ENCODE results near the gene DIP2C.
"Not testable (repeated sequence)": the region's sequence is repeated elsewhere in the genome, so short reads cannot be mapped to it uniquely, and the experiment has no call there.

Gene DIP2C

GRCh38 chr10:480498-480927 lies 209.0 kb downstream of the DIP2C start:
- Histone ChIP-seq H3K9me3 (replicated peaks; ENCODE audit: low read length) (no peaks in the 10 kb centered on the region), H3K27me3 (ENCODE audit: control insufficient read depth, insufficient read depth, low read length) (no peaks in the 10 kb centered on the region), H3K36me3 (ENCODE audit: insufficient read depth, low read length) (no peaks in the 10 kb centered on the region), H3K4me2 (ENCODE audit: low read length) (no peak overlapping the region), H3K4me3 (ENCODE audit: low read length) (no peak overlapping the region), H3K9ac (ENCODE audit: low read depth, low read length) (no peak overlapping the region), H3K4me1 (ENCODE audit: control insufficient read depth, insufficient read depth, low read length) (peaks cover 5% of the 10 kb centered on the region)

GRCh38 chr10:479706-480497 lies 209.6 kb downstream of the DIP2C start:
- H3K9ac ChIP-seq (ENCODE audit: low read depth, low read length); H3K4me3 ChIP-seq (ENCODE audit: low read length); H3K36me3 ChIP-seq (ENCODE audit: insufficient read depth, low read length); H3K27me3 ChIP-seq (ENCODE audit: control insufficient read depth, insufficient read depth, low read length); H3K4me2 ChIP-seq (ENCODE audit: low read length); H3K4me1 ChIP-seq (ENCODE audit: control insufficient read depth, insufficient read depth, low read length); H3K9me3 ChIP-seq (replicated peaks; ENCODE audit: low read length): not testable (repeated sequence)

GRCh38 chr10:478471-479245 lies 210.8 kb downstream of the DIP2C start:
- Histone ChIP-seq H3K9ac (ENCODE audit: low read depth, low read length) (no peak overlapping the region), H3K36me3 (ENCODE audit: insufficient read depth, low read length) (no peaks in the 10 kb centered on the region), H3K4me3 (ENCODE audit: low read length) (no peak overlapping the region), H3K4me2 (ENCODE audit: low read length) (no peak overlapping the region), H3K4me1 (ENCODE audit: control insufficient read depth, insufficient read depth, low read length) (no peaks in the 10 kb centered on the region), H3K9me3 (replicated peaks; ENCODE audit: low read length) (no peaks in the 10 kb centered on the region), H3K27me3 (ENCODE audit: control insufficient read depth, insufficient read depth, low read length) (no peaks in the 10 kb centered on the region)

GRCh38 chr10:477620-478019 lies 211.8 kb downstream of the DIP2C start:
- Histone ChIP-seq H3K9me3 (replicated peaks; ENCODE audit: low read length) (no peaks in the 10 kb centered on the region), H3K36me3 (ENCODE audit: insufficient read depth, low read length) (no peaks in the 10 kb centered on the region), H3K27me3 (ENCODE audit: control insufficient read depth, insufficient read depth, low read length) (no peaks in the 10 kb centered on the region), H3K9ac (ENCODE audit: low read depth, low read length) (no peak overlapping the region), H3K4me2 (ENCODE audit: low read length) (no peak overlapping the region), H3K4me3 (ENCODE audit: low read length) (no peak overlapping the region), H3K4me1 (ENCODE audit: control insufficient read depth, insufficient read depth, low read length) (no peaks in the 10 kb centered on the region)

GRCh38 chr10:476455-476780 lies 213.1 kb downstream of the DIP2C start:
- Histone ChIP-seq H3K27me3 (ENCODE audit: control insufficient read depth, insufficient read depth, low read length) (no peaks in the 10 kb centered on the region), H3K4me3 (ENCODE audit: low read length) (no peak overlapping the region), H3K9ac (ENCODE audit: low read depth, low read length) (no peak overlapping the region), H3K4me1 (ENCODE audit: control insufficient read depth, insufficient read depth, low read length) (no peaks in the 10 kb centered on the region), H3K9me3 (replicated peaks; ENCODE audit: low read length) (no peaks in the 10 kb centered on the region), H3K36me3 (ENCODE audit: insufficient read depth, low read length) (peaks cover 6% of the 10 kb centered on the region), H3K4me2 (ENCODE audit: low read length) (no peak overlapping the region)

GRCh38 chr10:475709-476454 lies 213.6 kb downstream of the DIP2C start:
- no peak overlapping the region for H3K4me3 ChIP-seq (ENCODE audit: low read length)
- H3K9ac ChIP-seq (ENCODE audit: low read depth, low read length) = no peak overlapping the region
- no peaks in the 10 kb centered on the region for H3K4me1 ChIP-seq (ENCODE audit: control insufficient read depth, insufficient read depth, low read length)
- H3K36me3 ChIP-seq (ENCODE audit: insufficient read depth, low read length) = peaks cover 10% of the 10 kb centered on the region
- H3K4me2 ChIP-seq (ENCODE audit: low read length) = no peak overlapping the region
- H3K9me3 ChIP-seq (replicated peaks; ENCODE audit: low read length) = no peaks in the 10 kb centered on the region
- no peaks in the 10 kb centered on the region for H3K27me3 ChIP-seq (ENCODE audit: control insufficient read depth, insufficient read depth, low read length)

- H3K4me3 ChIP-seq (ENCODE audit: low read length) = no peak overlapping the region
- H3K4me2 ChIP-seq (ENCODE audit: low read length) = no peak overlapping the region
- H3K4me1 ChIP-seq (ENCODE audit: control insufficient read depth, insufficient read depth, low read length) = no peaks in the 10 kb centered on the region
- H3K9ac ChIP-seq (ENCODE audit: low read depth, low read length) = no peak overlapping the region
- H3K36me3 ChIP-seq (ENCODE audit: insufficient read depth, low read length) = peaks cover 17% of the 10 kb centered on the region
- no peaks in the 10 kb centered on the region for H3K27me3 ChIP-seq (ENCODE audit: control insufficient read depth, insufficient read depth, low read length)
- H3K9me3 ChIP-seq (replicated peaks; ENCODE audit: low read length) = no peaks in the 10 kb centered on the region
Observed at GRCh38 chr10:474946-475345, 214.5 kb downstream of the DIP2C start.

GRCh38 chr10:474406-474805 lies 215.1 kb downstream of the DIP2C start:
- H3K36me3 ChIP-seq (ENCODE audit: insufficient read depth, low read length) = peaks cover 22% of the 10 kb centered on the region
- H3K4me2 ChIP-seq (ENCODE audit: low read length) = no peak overlapping the region
- no peaks in the 10 kb centered on the region for H3K27me3 ChIP-seq (ENCODE audit: control insufficient read depth, insufficient read depth, low read length)
- no peaks in the 10 kb centered on the region for H3K4me1 ChIP-seq (ENCODE audit: control insufficient read depth, insufficient read depth, low read length)
- no peak overlapping the region for H3K9ac ChIP-seq (ENCODE audit: low read depth, low read length)
- H3K9me3 ChIP-seq (replicated peaks; ENCODE audit: low read length) = no peaks in the 10 kb centered on the region
- H3K4me3 ChIP-seq (ENCODE audit: low read length) = no peak overlapping the region

- peaks cover 22% of the 10 kb centered on the region for H3K36me3 ChIP-seq (ENCODE audit: insufficient read depth, low read length)
- H3K4me3 ChIP-seq (ENCODE audit: low read length) = no peak overlapping the region
- no peaks in the 10 kb centered on the region for H3K9me3 ChIP-seq (replicated peaks; ENCODE audit: low read length)
- no peak overlapping the region for H3K4me2 ChIP-seq (ENCODE audit: low read length)
- H3K9ac ChIP-seq (ENCODE audit: low read depth, low read length) = no peak overlapping the region
- H3K4me1 ChIP-seq (ENCODE audit: control insufficient read depth, insufficient read depth, low read length) = no peaks in the 10 kb centered on the region
- H3K27me3 ChIP-seq (ENCODE audit: control insufficient read depth, insufficient read depth, low read length) = no peaks in the 10 kb centered on the region
Observed at GRCh38 chr10:472241-472910, 217.1 kb downstream of the DIP2C start.

GRCh38 chr10:470339-471003 lies 219.0 kb downstream of the DIP2C start:
- H3K4me3 ChIP-seq (ENCODE audit: low read length) = no peak overlapping the region
- no peaks in the 10 kb centered on the region for H3K4me1 ChIP-seq (ENCODE audit: control insufficient read depth, insufficient read depth, low read length)
- no peaks in the 10 kb centered on the region for H3K9me3 ChIP-seq (replicated peaks; ENCODE audit: low read length)
- no peaks in the 10 kb centered on the region for H3K27me3 ChIP-seq (ENCODE audit: control insufficient read depth, insufficient read depth, low read length)
- H3K9ac ChIP-seq (ENCODE audit: low read depth, low read length) = no peak overlapping the region
- peaks cover 22% of the 10 kb centered on the region for H3K36me3 ChIP-seq (ENCODE audit: insufficient read depth, low read length)
- no peak overlapping the region for H3K4me2 ChIP-seq (ENCODE audit: low read length)

- Histone ChIP-seq H3K4me1 (ENCODE audit: control insufficient read depth, insufficient read depth, low read length) (no peaks in the 10 kb centered on the region), H3K4me3 (ENCODE audit: low read length) (no peak overlapping the region), H3K9ac (ENCODE audit: low read depth, low read length) (no peak overlapping the region), H3K4me2 (ENCODE audit: low read length) (no peak overlapping the region), H3K9me3 (replicated peaks; ENCODE audit: low read length) (no peaks in the 10 kb centered on the region), H3K36me3 (ENCODE audit: insufficient read depth, low read length) (peaks cover 22% of the 10 kb centered on the region), H3K27me3 (ENCODE audit: control insufficient read depth, insufficient read depth, low read length) (no peaks in the 10 kb centered on the region)
Observed at GRCh38 chr10:469947-470338, 219.5 kb downstream of the DIP2C start.
